NT2/D1 (cell line): ENCODE results near the gene KYNU.

Experiments
- DNase-seq: peaks from one replicate; pipeline ENCODE4 v3.0.0-alpha.2; 2011; ENCODE audit warnings: low read depth, low spot score
- H3K27me3 ChIP-seq: 2 replicates; pipeline ENCODE4 v1.6.0; 2011; ENCODE audit warnings: mild to moderate bottlenecking; ENCODE audit not compliant: insufficient read length, insufficient read depth
- H3K36me3 ChIP-seq: 2 replicates; pipeline ENCODE4 v1.6.1; 2011; ENCODE audit warnings: mild to moderate bottlenecking, low read length, mixed read lengths; ENCODE audit not compliant: insufficient read depth, insufficient read length
- H3K4me1 ChIP-seq: 2 replicates; pipeline ENCODE4 v1.5.1; 2011; ENCODE audit not compliant: insufficient read depth, insufficient read length
- H3K4me3 ChIP-seq: 2 replicates; pipeline ENCODE4 v1.5.1; 2011; ENCODE audit warnings: low read depth; ENCODE audit not compliant: insufficient read length
- H3K9ac ChIP-seq: 2 replicates; pipeline ENCODE4 v1.6.0; 2011; ENCODE audit warnings: low read depth; ENCODE audit not compliant: insufficient read length
- H3K9me3 ChIP-seq: 2 replicates; pipeline ENCODE4 v1.5.1; 2011; ENCODE audit warnings: mild to moderate bottlenecking, low read length; ENCODE audit not compliant: insufficient read depth
- SUZ12 ChIP-seq: IDR thresholded peaks from 2 replicates; pipeline ENCODE4 v1.6.1; 2011; ENCODE audit not compliant: insufficient read length, insufficient read depth; ENCODE audit errors: extremely low read depth
- YY1 ChIP-seq: IDR thresholded peaks from 2 replicates; pipeline ENCODE4 v1.6.1; 2011; ENCODE audit not compliant: insufficient read length, insufficient read depth
- ZNF274 ChIP-seq: IDR thresholded peaks from 2 replicates; pipeline ENCODE4 v1.6.1; 2011; ENCODE audit warnings: mild to moderate bottlenecking, low read depth, low read length

The KYNU gene

DNA sequence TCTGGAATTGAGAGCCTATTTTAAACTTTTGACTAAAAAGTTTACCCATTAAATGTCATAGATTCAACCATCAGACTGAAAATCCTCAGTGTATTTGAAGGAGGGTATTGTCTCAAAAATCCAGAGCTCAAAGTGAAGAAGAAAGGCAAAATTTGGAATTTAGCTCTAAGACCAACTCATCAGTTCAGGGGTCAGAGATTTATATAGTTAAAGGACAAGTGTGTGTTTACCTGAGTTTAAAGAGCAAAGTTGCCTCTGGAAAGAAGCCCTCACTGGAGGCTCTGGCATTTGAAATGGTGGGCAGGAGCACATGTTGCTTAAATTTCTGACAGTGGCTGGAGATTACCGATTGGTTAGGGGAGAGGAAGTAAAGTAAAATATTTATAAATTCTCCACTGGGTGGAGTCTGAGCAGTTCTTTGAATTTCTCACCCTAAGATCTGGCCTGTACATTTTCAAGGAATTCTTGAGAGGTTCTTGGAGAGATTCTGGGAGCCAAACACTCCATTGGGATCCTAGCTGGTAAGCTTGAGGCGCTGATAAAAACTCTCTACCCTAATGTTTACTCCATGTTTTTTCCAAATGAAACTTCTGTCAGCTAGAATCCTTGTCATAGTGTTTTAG is at the start of gene KYNU:
Gene KYNU, plus strand, starts transcription at position 449 of the 623 bp plus-strand sequence. CDS start 7,704 bp downstream, outside the sequence.
- no peaks in the 10 kb centered on the region for H3K9me3 ChIP-seq
- H3K27me3 ChIP-seq = no peaks in the 10 kb centered on the region
- no peak for DNase-seq
- TF ChIP-seq YY1 (no peak), ZNF274 (no peak)
- no peak within 1 kb of the TSS for H3K9ac ChIP-seq
- H3K4me1 ChIP-seq = no peaks in the 10 kb centered on the region
- no peaks in the 10 kb centered on the region for H3K36me3 ChIP-seq
- H3K4me3 ChIP-seq = no peak within 1 kb of the TSS

DNA sequence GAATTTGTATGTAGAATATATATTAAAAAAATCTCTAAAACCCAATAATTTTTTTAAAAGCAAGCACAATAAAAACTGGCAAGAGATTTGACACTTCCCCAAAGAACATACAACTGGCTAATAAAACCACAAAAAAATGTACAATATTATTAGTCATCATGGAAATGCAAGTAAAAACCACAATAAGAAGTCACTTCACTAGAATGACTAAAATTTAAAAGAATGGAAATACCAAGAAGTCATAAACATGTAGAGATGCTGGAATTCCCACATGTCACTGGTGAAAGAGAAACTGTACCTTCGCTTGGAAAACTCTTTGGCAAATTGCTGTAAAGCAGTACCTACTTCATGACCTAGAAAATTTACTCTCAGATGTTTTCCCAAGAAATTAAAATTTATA is 43.4 kb upstream of the KYNU start:
- Histone ChIP-seq H3K4me3 (no peak overlapping the region), H3K9me3 (no peaks in the 10 kb centered on the region), H3K27me3 (no peaks in the 10 kb centered on the region), H3K36me3 (no peaks in the 10 kb centered on the region), H3K9ac (no peak overlapping the region), H3K4me1 (no peaks in the 10 kb centered on the region)
- no peak for TF ChIP-seq YY1
- TF ChIP-seq SUZ12 = no peak
- no peak for TF ChIP-seq ZNF274
- no peak for DNase-seq

DNA sequence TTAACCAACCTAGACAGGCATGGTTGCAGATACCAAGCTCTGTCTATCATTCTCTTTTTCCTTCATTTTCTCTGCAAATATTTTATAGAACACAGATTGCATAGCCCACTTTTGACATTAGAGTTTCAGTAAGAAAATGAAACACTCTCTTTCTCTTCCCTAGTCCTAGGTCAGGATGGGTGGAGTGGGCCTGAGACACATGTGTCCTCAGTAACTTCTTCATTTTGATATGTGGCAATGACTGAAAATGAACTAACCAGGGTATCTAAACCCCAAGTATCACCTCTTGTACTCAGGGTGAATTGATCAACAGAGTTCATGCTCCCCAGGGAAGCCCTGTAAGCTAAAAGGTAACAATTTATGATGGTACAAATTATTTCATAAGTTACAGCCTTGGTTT is 37.0 kb upstream of the KYNU start:
- H3K4me1 ChIP-seq = no peaks in the 10 kb centered on the region
- no peak for DNase-seq
- H3K9ac ChIP-seq = no peak overlapping the region
- H3K4me3 ChIP-seq = no peak overlapping the region
- no peaks in the 10 kb centered on the region for H3K27me3 ChIP-seq
- TF ChIP-seq ZNF274 = no peak
- TF ChIP-seq YY1 = no peak
- H3K36me3 ChIP-seq = no peaks in the 10 kb centered on the region
- no peaks in the 10 kb centered on the region for H3K9me3 ChIP-seq

DNA sequence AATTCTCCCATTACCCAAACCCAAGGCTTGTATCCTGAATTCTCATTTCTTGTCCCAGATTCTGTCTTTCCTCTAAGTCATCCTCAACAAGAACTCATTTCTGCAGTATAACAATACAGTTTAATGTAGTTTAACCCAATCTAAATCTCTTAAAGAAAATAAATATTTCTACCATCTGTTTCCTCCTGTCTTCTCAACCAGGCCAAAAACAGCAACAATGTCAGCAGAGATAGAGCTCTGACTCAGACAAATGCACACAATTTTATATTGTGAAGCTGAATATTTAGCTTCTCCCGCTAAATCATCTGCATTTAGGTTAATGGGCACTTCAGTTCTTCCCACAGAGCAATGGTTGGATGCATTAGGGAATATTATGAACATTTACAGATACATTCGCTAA is 35.7 kb upstream of the KYNU start:
- Histone ChIP-seq H3K4me1 (no peaks in the 10 kb centered on the region), H3K9ac (no peak overlapping the region), H3K27me3 (no peaks in the 10 kb centered on the region), H3K4me3 (no peak overlapping the region), H3K36me3 (no peaks in the 10 kb centered on the region), H3K9me3 (no peaks in the 10 kb centered on the region)
- DNase-seq = no peak
- no peak for TF ChIP-seq SUZ12
- no peak for TF ChIP-seq ZNF274
- no peak for TF ChIP-seq YY1

DNA sequence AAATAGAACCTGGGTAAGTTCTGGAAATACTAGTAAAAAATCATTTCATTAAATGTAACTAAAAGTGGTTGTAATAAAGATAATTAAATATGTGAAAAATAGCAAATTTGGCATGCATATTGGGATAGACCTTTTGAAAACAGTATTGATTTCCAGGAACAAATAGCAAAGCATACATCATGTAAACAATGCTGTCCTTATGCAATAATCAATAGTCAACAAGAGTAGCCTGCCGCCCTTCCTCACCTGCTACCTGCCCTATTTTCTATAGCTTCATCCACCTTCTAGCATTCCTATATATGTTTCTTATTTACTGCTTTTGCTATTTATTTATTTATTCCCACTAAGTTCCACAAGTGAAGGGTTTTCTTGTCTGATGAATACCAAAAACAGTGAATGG is 35.1 kb upstream of the KYNU start:
- no peaks in the 10 kb centered on the region for H3K9me3 ChIP-seq
- H3K36me3 ChIP-seq = no peaks in the 10 kb centered on the region
- no peak for DNase-seq
- H3K4me1 ChIP-seq = no peaks in the 10 kb centered on the region
- TF ChIP-seq SUZ12 (no peak), YY1 (no peak), ZNF274 (no peak)
- no peaks in the 10 kb centered on the region for H3K27me3 ChIP-seq
- H3K4me3 ChIP-seq = no peak overlapping the region
- no peak overlapping the region for H3K9ac ChIP-seq

DNA sequence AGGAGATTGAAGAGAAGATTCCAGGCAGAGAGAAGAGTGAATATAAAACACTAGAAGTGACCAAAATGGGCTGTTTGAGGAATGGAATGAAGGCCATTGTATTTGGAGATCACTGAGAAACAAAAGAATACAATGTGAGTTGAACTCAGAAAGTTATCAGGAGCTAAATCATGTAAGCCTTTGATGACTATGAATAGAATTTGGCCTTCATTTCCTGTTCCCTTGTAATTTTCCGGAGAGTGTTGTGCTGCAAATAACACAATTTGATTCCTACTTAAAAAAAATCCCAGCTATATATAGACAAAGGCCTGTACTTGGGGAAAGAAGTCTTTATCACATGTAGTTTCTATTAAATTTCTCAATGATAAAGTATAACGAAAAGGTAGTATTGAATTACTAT is 33.7 kb upstream of the KYNU start:
- DNase-seq = no peak
- Histone ChIP-seq H3K4me1 (no peaks in the 10 kb centered on the region), H3K4me3 (no peak overlapping the region), H3K36me3 (no peaks in the 10 kb centered on the region), H3K9me3 (no peaks in the 10 kb centered on the region), H3K27me3 (no peaks in the 10 kb centered on the region), H3K9ac (no peak overlapping the region)
- TF ChIP-seq SUZ12 (no peak), ZNF274 (no peak), YY1 (no peak)

DNA sequence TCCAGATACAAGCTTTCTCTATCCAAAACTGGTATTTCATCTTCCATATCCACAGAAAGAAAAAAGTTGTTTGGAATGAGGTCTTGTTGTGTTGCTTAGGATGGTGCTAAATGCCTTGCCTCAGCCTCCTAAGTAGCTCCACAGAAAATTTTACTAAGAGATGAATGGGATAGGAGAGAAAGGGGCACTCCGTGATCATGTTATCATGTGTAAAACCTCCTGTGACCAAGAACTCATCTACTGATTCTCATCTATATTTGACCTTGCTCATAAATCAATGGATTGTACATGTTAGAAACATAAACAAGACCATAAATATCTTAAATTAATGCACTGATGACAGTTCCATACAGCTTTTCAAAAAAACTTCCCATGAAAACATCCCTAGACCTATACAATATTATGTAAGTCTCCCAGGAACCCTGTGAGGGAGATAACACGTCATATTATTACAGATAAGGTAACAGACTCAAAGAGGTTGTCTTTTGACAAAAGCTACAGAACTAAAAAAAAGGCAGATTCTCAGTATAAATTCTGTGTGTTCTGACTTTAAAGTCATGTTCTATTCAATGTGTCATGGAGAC is 29.3 kb upstream of the KYNU start:
- DNase-seq = no peak
- Histone ChIP-seq H3K27me3 (no peaks in the 10 kb centered on the region), H3K36me3 (no peaks in the 10 kb centered on the region), H3K4me1 (no peaks in the 10 kb centered on the region), H3K9ac (no peak overlapping the region), H3K4me3 (no peak overlapping the region), H3K9me3 (no peaks in the 10 kb centered on the region)
- TF ChIP-seq SUZ12 (no peak), YY1 (no peak)

DNA sequence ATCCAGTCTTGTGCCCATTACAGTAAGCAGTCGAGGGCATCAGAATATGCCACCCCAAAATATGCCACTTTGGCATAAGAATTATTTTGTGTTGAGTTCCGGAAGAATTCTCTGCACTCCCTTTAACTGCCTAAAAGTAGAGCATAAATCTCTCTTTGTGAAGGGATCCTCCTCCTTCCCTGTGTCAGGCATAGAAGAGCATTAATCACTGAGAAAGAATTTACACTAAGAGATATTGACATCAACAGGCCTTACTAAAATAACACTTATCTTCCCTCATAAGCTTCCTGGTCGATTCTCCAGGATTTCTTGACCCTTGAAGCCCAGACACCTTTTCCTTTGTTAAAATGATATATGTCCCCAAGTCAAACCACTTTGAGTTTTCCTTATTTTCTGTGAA is 27.6 kb upstream of the KYNU start:
- no peak for DNase-seq
- TF ChIP-seq ZNF274 (no peak), SUZ12 (no peak), YY1 (no peak)
- H3K9me3 ChIP-seq = no peaks in the 10 kb centered on the region
- H3K36me3 ChIP-seq = no peaks in the 10 kb centered on the region
- H3K9ac ChIP-seq = no peak overlapping the region
- H3K4me1 ChIP-seq = no peaks in the 10 kb centered on the region
- H3K27me3 ChIP-seq = no peaks in the 10 kb centered on the region
- H3K4me3 ChIP-seq = no peak overlapping the region
